H9 (cell line): Measurements from ENCODE around the gene MRPL21. TPM values are rescaled to one million over a fixed set of nuclear protein-coding genes. Genes with fewer than 3 reads are reported as not detected.

Experiments used
- DNase-seq: peaks from one replicate; pipeline ENCODE4 v3.0.0-alpha.2; 2017
- H2AFZ ChIP-seq: one replicate; pipeline ENCODE4 v1.6.1; 2013; ENCODE audit warnings: mild to moderate bottlenecking, low read length, control low read depth, moderate library complexity
- H2AK5ac ChIP-seq: 2 replicates; pipeline ENCODE4 v1.6.1; 2013; ENCODE audit warnings: low read length, control low read depth, mixed read lengths; ENCODE audit not compliant: insufficient read length
- H2BK120ac ChIP-seq: one replicate; pipeline ENCODE4 v1.6.1; 2013; ENCODE audit warnings: low read depth, mild to moderate bottlenecking, low read length, control low read depth, inconsistent platforms; ENCODE audit not compliant: poor library complexity, severe bottlenecking
- H2BK12ac ChIP-seq: 2 replicates; pipeline ENCODE4 v1.6.1; 2013; ENCODE audit warnings: low read length, control low read depth, mixed read lengths, low read depth; ENCODE audit not compliant: insufficient read length
- H2BK15ac ChIP-seq: 2 replicates; pipeline ENCODE4 v1.6.1; 2013; ENCODE audit warnings: low read depth, low read length, control low read depth
- H2BK20ac ChIP-seq: one replicate; pipeline ENCODE4 v1.6.1; 2013; ENCODE audit warnings: low read depth, mild to moderate bottlenecking, low read length, control low read depth, inconsistent platforms; ENCODE audit not compliant: poor library complexity, severe bottlenecking
- H2BK5ac ChIP-seq: 2 replicates; pipeline ENCODE4 v1.6.1; 2013; ENCODE audit warnings: low read length, control low read depth, mixed read lengths; ENCODE audit not compliant: insufficient read length
- H3K14ac ChIP-seq: 2 replicates; pipeline ENCODE4 v1.6.1; 2013; ENCODE audit warnings: low read length, control low read depth; ENCODE audit not compliant: insufficient read depth
- H3K18ac ChIP-seq: 2 replicates; pipeline ENCODE4 v1.6.1; 2013; ENCODE audit warnings: low read depth, mild to moderate bottlenecking, mixed read lengths, low read length, control low read depth; ENCODE audit not compliant: insufficient read length
- H3K23ac ChIP-seq: 2 replicates; pipeline ENCODE4 v1.6.1; 2013; ENCODE audit warnings: low read length, control low read depth, mixed read lengths, low read depth; ENCODE audit not compliant: insufficient read length
- H3K23me2 ChIP-seq: 2 replicates; pipeline ENCODE4 v1.6.1; 2013; ENCODE audit warnings: low read depth, mild to moderate bottlenecking, mixed read lengths, low read length, control low read depth; ENCODE audit not compliant: insufficient read length, poor library complexity, severe bottlenecking
- H3K27ac ChIP-seq: 2 replicates; pipeline ENCODE4 v1.5.1; 2013; ENCODE audit warnings: low read length, control low read depth, mixed read lengths, low read depth; ENCODE audit not compliant: insufficient read length
- H3K27me3 ChIP-seq: 2 replicates; pipeline ENCODE4 v1.6.1; 2013; ENCODE audit warnings: low read length, control low read depth, inconsistent platforms; ENCODE audit not compliant: insufficient read depth
- H3K4ac ChIP-seq: 2 replicates; pipeline ENCODE4 v1.6.1; 2013; ENCODE audit warnings: low read depth, mild to moderate bottlenecking, control low read depth, inconsistent platforms, low read length, moderate library complexity
- H3K4me1 ChIP-seq: 2 replicates; pipeline ENCODE4 v1.6.1; 2013; ENCODE audit warnings: low read length, control low read depth, inconsistent platforms; ENCODE audit not compliant: insufficient read depth
- H3K4me2 ChIP-seq: 2 replicates; pipeline ENCODE4 v1.6.1; 2013; ENCODE audit warnings: low read length, control low read depth, mixed read lengths; ENCODE audit not compliant: insufficient read length, insufficient read depth
- H3K56ac ChIP-seq: 2 replicates; pipeline ENCODE4 v1.6.1; 2013; ENCODE audit warnings: low read depth, mild to moderate bottlenecking, mixed read lengths, low read length, control low read depth; ENCODE audit not compliant: insufficient read length
- H3K79me1 ChIP-seq: 2 replicates; pipeline ENCODE4 v1.6.1; 2013; ENCODE audit warnings: low read depth, mild to moderate bottlenecking, moderate library complexity, low read length, control low read depth, inconsistent platforms; ENCODE audit not compliant: insufficient read depth, poor library complexity, severe bottlenecking
- H3K79me2 ChIP-seq: 2 replicates; pipeline ENCODE4 v1.6.1; 2013; ENCODE audit warnings: low read length, control low read depth, inconsistent platforms; ENCODE audit not compliant: insufficient read depth
- H3K9ac ChIP-seq: 2 replicates; pipeline ENCODE4 v1.6.1; 2013; ENCODE audit warnings: low read length, control low read depth, mixed read lengths; ENCODE audit not compliant: insufficient read length; ENCODE audit errors: extremely low read depth
- H3K9me3 ChIP-seq: one replicate; pipeline ENCODE4 v1.6.1; 2013; ENCODE audit warnings: low read depth, low read length, inconsistent platforms; ENCODE audit not compliant: control insufficient read depth
- H3T11ph ChIP-seq: one replicate; pipeline ENCODE4 v1.6.1; 2013; ENCODE audit warnings: mild to moderate bottlenecking, low read length, control low read depth, inconsistent platforms
- H4K20me1 ChIP-seq: one replicate; pipeline ENCODE4 v1.6.1; 2013; ENCODE audit not compliant: control insufficient read depth, insufficient read length, insufficient read depth
- H4K5ac ChIP-seq: 2 replicates; pipeline ENCODE4 v1.6.1; 2013; ENCODE audit warnings: low read depth, mild to moderate bottlenecking, mixed read lengths, low read length, control low read depth; ENCODE audit not compliant: insufficient read length
- H4K8ac ChIP-seq: replicated peaks from 2 replicates; pipeline ENCODE4 v1.6.1; 2013; ENCODE audit warnings: low read length, control low read depth, mixed read lengths, low read depth; ENCODE audit not compliant: insufficient read length
- H4K91ac ChIP-seq: 2 replicates; pipeline ENCODE4 v1.6.1; 2013; ENCODE audit warnings: low read depth, mild to moderate bottlenecking, moderate library complexity, mixed read lengths, low read length, control low read depth; ENCODE audit not compliant: insufficient read length
- H3K27ac Mint-ChIP-seq, 3 experiments: 2 replicates in 2 of 3; 3 replicates in 1 of 3; pipeline ENCODE4 v1.8.0; 2020 to 2021; ENCODE audit warnings: mixed read lengths in 3 of 3, mild to moderate bottlenecking in 1 of 3, moderate library complexity in 1 of 3
- H3K27me3 Mint-ChIP-seq: 2 replicates; pipeline ENCODE4 v1.8.0; 2021; ENCODE audit warnings: low read depth, mild to moderate bottlenecking, moderate library complexity, mixed read lengths
- H3K36me3 Mint-ChIP-seq, 3 experiments: 2 replicates in 2 of 3; 3 replicates in 1 of 3; pipeline ENCODE4 v1.8.0; 2020 to 2021; ENCODE audit warnings: low read depth in 3 of 3, mixed read lengths in 3 of 3; ENCODE audit not compliant: insufficient read depth in 1 of 3
- H3K4me1 Mint-ChIP-seq, 2 experiments: 2 replicates each; pipeline ENCODE4 v1.8.0; 2020; ENCODE audit warnings: mixed read lengths in 2 of 2
- H3K4me3 Mint-ChIP-seq, 2 experiments: 2 replicates in 1 of 2; 3 replicates in 1 of 2; pipeline ENCODE4 v1.8.0; 2020 to 2021; ENCODE audit warnings: mild to moderate bottlenecking in 2 of 2, mixed read lengths in 2 of 2, moderate library complexity in 1 of 2
- H3K9me3 Mint-ChIP-seq, 2 experiments: 2 replicates in 1 of 2; 3 replicates in 1 of 2; pipeline ENCODE4 v1.8.0; 2020; ENCODE audit warnings: mild to moderate bottlenecking in 2 of 2, mixed read lengths in 2 of 2, moderate library complexity in 1 of 2
- WGBS: extraction: QIAGEN DNeasy Blood & Tissue Kit; methylation state at CpG from one replicate; pipeline ENCODE4 v1.1.7; 2013; ENCODE audit warnings: missing lambda C conversion rate, low lambda C conversion rate, mixed read lengths; ENCODE audit not compliant: insufficient read length; ENCODE audit errors: extremely low coverage; 5-methylcytosine and 5-hydroxymethylcytosine counted together
- total RNA-seq: library from RNA; stranded (reverse); gene quantifications from 2 replicates; pipeline ENCODE4 v1.2.1, GENCODE V29; 2021
- TF ChIP-seq, protein P1 (sequence below): fragments of 200-600 bp; sonication (generic); conservative IDR thresholded peaks from 3 replicates; pipeline ENCODE4 v1.8.0; 2021; ENCODE audit warnings: antibody characterized with exemption, mild to moderate bottlenecking

The MRPL21 gene
- total RNA-seq, 1 experiment from 2014 or later, result 91.5 TPM

DNA sequence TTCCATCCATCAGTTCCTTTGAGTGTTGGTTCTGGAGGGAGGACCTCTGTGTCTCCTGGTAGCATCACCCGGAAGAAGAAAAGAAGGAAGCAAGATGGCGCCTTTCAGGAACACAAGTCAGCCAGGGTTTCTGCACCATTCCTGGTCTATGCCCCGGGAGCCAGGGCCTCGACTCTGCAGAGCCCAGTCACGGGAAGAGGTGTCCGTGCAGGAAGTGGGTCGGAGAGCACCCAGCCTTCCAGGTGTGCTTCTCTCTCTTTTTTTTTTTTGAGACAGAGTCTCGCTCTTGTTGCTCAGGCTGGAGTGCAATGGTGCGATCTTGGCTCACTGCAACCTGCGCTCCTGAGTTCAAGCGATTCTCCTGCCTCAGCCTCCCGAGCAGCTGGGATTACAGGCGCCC is 21.2 kb downstream of the MRPL21 start:
- Histone ChIP-seq H3K14ac (no peak overlapping the region), H3K18ac (no peak overlapping the region), H2AFZ (no peak overlapping the region), H3T11ph (no peak overlapping the region), H4K20me1 (no peaks in the 10 kb centered on the region), H2BK12ac (no peak overlapping the region), H3K9me3 (no peaks in the 10 kb centered on the region), H4K5ac (no peak overlapping the region), H3K4ac (no peak overlapping the region), H3K79me2 (no peaks in the 10 kb centered on the region), H3K27ac (no peak overlapping the region), H2BK120ac (no peak overlapping the region), H3K27me3 (no peaks in the 10 kb centered on the region), H3K4me1 (no peaks in the 10 kb centered on the region), H4K91ac (no peak overlapping the region), H2BK5ac (no peak overlapping the region), H3K4me2 (no peak overlapping the region), H2AK5ac (no peak overlapping the region), H4K8ac (no peak overlapping the region), H3K23me2 (no peaks in the 10 kb centered on the region), H3K9ac (no peak overlapping the region), H3K56ac (no peak overlapping the region), H3K79me1 (no peaks in the 10 kb centered on the region), H3K23ac (no peak overlapping the region), H2BK20ac (no peak overlapping the region), H2BK15ac (no peak overlapping the region)
- Mint-ChIP-seq H3K27me3 (no peaks in the 10 kb centered on the region), H3K4me1 (peaks cover 0 to 11% of the 10 kb centered on the region in 2 experiments; a peak in 3 of 4 replicates), H3K27ac (no peak overlapping the region; a peak in 1 of 7 replicates), H3K36me3 (peaks cover 6 to 13% (median 9%) of the 10 kb centered on the region in 3 experiments), H3K9me3 (no peaks in the 10 kb centered on the region; a peak in 1 of 5 replicates), H3K4me3 (no peak overlapping the region)
- WGBS, result no CpG with 5 or more reads among the region's 13 CpGs
- TF ChIP-seq, protein P1, sequence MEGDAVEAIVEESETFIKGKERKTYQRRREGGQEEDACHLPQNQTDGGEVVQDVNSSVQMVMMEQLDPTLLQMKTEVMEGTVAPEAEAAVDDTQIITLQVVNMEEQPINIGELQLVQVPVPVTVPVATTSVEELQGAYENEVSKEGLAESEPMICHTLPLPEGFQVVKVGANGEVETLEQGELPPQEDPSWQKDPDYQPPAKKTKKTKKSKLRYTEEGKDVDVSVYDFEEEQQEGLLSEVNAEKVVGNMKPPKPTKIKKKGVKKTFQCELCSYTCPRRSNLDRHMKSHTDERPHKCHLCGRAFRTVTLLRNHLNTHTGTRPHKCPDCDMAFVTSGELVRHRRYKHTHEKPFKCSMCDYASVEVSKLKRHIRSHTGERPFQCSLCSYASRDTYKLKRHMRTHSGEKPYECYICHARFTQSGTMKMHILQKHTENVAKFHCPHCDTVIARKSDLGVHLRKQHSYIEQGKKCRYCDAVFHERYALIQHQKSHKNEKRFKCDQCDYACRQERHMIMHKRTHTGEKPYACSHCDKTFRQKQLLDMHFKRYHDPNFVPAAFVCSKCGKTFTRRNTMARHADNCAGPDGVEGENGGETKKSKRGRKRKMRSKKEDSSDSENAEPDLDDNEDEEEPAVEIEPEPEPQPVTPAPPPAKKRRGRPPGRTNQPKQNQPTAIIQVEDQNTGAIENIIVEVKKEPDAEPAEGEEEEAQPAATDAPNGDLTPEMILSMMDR, result no peak
- DNase-seq, result no peak
